AG04450 (cell line): ENCODE measurements around the gene BCAR3. TPM values are rescaled to one million over a fixed set of nuclear protein-coding genes. Genes with fewer than 3 reads are reported as not detected.

Source experiments
- CTCF ChIA-PET: fragments of 300-600, 350-600 bp; formaldehyde crosslinking; extraction: SDS; loops from one replicate; lab custom pipeline; 2022; ENCODE audit warnings: antibody characterized with exemption, inconsistent platforms; lab: Charles Lee
- POLR2A ChIA-PET: fragments of 350-600 bp; formaldehyde crosslinking; extraction: SDS; loops from one replicate; lab custom pipeline; 2021; ENCODE audit warnings: antibody characterized with exemption, inconsistent platforms; lab: Yijun Ruan, JAX
- DNase-seq: peaks from one replicate; pipeline ENCODE4 v3.0.0-alpha.2; 2011; ENCODE audit warnings: low read depth, low spot score
- H3K27ac ChIP-seq: one replicate; pipeline ENCODE4 v1.5.1; 2012; ENCODE audit warnings: low read depth, low read length, control low read depth
- H3K27me3 ChIP-seq: one replicate; pipeline ENCODE4 v1.6.0; 2012; ENCODE audit warnings: low read length; ENCODE audit not compliant: control insufficient read depth, insufficient read depth
- H3K4me3 ChIP-seq: 2 replicates; pipeline ENCODE4 v1.5.1; 2011; ENCODE audit warnings: mild to moderate bottlenecking, low read depth, low read length, control low read depth
- H3K9me3 ChIP-seq: 2 replicates; pipeline ENCODE4 v1.5.1; 2012; ENCODE audit warnings: low read length; ENCODE audit not compliant: control insufficient read depth, insufficient read depth
- polyA plus RNA-seq: library from polyadenylated mRNA; depleted of rRNA; stranded (reverse); fragments of >200 nt; gene quantifications from 2 replicates; pipeline ENCODE4 v1.2.3, GENCODE V29; 2011
- TF ChIP-seq, protein P1 (sequence below): IDR thresholded peaks from 2 replicates; pipeline ENCODE4 v1.5.1; 2011; ENCODE audit warnings: low read depth, low read length, control low read depth, inconsistent platforms

The BCAR3 gene
- polyA plus RNA-seq, 1 experiment: 20.6 TPM

DNA sequence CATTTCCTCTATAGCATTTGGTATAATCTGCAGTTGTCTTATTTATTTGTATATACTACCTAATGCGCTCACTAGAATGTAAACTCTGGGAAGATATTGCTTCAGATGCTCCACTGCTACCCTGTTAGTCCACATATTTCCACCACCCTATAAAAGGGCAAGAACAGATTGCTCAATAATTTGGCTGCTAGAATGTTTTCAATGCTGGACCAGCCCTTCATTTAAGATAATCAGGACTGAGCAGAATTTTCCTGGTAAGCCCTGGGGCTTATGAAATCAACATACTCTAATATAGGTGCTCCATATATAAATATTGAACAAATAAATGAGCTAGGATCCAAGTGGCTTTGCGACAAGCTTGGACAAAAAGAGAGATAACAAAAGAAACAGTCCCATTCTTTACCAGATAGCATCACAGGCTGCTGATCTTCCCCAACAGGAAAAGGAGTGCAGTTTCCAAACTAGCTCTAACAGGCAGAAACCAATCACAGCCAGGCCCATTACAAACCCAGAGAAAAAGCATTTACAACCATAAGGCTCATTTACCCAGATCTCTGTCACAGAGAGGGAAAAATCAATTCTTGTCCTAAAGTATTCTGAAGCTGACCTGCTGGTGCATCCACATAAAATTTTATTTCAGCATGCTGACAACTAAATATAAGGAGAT is 8.3 kb downstream of the BCAR3 start:
- POLR2A ChIA-PET: no interaction called here

DNA sequence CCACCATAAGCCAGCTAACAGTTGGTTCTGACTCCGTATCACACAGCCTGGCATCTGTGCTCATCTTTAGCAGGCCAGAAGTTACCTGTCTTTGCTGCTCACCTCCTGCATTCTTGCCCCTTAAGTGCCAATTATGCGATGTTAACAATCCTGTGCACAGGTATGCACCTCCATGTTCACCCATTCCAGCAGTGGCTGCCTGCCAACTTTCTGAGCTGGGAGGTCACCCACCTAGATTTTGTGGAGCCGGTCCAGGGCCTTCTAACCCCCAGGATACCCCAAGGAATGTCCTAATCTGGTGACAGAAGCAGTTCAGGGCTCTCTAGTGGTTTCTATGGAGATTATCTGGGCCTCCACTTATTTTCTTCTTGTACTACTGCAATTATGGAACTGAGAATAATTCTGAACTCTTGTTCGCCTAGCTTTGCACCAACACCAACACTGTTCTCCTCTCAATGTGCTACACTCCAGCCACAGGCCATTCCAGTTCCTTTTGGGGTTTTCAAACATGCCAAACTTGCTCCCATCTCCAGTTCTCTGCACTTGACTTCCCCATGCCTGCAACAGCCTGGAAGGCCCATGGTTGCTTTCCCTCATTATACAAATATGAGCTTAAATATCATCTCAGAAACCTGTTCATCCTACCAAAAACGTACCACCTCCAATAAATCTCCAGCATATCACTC is 9.0 kb downstream of the BCAR3 start:
- ChIA-PET CTCF (interaction anchor here (1.3 to 4.7 kb wide), 6 partner anchors 8 to 171 kb away, joined by 3 to 31 read pairs (median 8); partner anchors contain the start of gene BCAR3), POLR2A (interaction anchor here (0.6 to 1.2 kb wide), 2 partner anchors 9 to 41 kb away, joined by 4 to 5 read pairs; partner anchors contain the start of gene BCAR3)
- DNase-seq: no peak
- TF ChIP-seq, protein P1, sequence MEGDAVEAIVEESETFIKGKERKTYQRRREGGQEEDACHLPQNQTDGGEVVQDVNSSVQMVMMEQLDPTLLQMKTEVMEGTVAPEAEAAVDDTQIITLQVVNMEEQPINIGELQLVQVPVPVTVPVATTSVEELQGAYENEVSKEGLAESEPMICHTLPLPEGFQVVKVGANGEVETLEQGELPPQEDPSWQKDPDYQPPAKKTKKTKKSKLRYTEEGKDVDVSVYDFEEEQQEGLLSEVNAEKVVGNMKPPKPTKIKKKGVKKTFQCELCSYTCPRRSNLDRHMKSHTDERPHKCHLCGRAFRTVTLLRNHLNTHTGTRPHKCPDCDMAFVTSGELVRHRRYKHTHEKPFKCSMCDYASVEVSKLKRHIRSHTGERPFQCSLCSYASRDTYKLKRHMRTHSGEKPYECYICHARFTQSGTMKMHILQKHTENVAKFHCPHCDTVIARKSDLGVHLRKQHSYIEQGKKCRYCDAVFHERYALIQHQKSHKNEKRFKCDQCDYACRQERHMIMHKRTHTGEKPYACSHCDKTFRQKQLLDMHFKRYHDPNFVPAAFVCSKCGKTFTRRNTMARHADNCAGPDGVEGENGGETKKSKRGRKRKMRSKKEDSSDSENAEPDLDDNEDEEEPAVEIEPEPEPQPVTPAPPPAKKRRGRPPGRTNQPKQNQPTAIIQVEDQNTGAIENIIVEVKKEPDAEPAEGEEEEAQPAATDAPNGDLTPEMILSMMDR: no peak
- no peaks in the 10 kb centered on the region for H3K9me3 ChIP-seq
- H3K27ac ChIP-seq: peak overlapping the region; percentile 42
- H3K4me3 ChIP-seq: no peak overlapping the region
- no peaks in the 10 kb centered on the region for H3K27me3 ChIP-seq

More for the DNA sequence above, 8.3 kb downstream of the BCAR3 start:
- CTCF ChIA-PET: interaction anchor here (1.3 to 4.7 kb wide), 5 partner anchors 43 to 171 kb away, joined by 3 to 31 read pairs (median 8); no protein-coding TSS in a partner anchor
- H3K9me3 ChIP-seq: no peaks in the 10 kb centered on the region
- no peak overlapping the region for H3K27ac ChIP-seq
- no peak overlapping the region for H3K4me3 ChIP-seq
- TF ChIP-seq, protein P1: no peak
- H3K27me3 ChIP-seq: no peaks in the 10 kb centered on the region
- no peak for DNase-seq

DNA sequence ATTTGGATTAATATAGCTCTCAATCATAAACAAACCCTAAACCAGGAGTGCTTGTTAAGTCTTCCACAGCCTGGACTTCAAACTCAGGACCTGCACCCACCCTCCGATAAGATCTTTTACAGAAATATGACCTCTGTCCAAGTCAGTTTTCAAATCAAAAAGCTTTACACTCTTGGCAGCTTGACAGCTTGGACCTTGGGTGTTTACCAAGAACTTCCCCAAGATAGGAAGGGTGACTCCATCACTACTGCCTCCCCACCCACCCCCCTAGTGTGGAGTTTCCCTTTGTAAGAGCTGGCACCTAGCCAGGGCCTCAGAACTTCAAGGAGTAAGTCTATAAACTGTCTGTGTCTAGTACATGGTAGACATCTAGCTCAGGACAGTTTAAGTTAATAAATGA is 9.6 kb downstream of the BCAR3 start:
- CTCF ChIA-PET: interaction anchor here (1.3 to 4.7 kb wide), 5 partner anchors 9 to 172 kb away, joined by 6 to 31 read pairs (median 10); partner anchors contain the start of gene BCAR3
- no peak overlapping the region for H3K4me3 ChIP-seq
- DNase-seq: no peak
- TF ChIP-seq, protein P1: no peak
- H3K27ac ChIP-seq: peak overlapping the region; percentile 42
- no peaks in the 10 kb centered on the region for H3K9me3 ChIP-seq
- POLR2A ChIA-PET: interaction anchor here (0.6 to 1.2 kb wide), 2 partner anchors 9 to 41 kb away, joined by 4 to 5 read pairs; partner anchors contain the start of gene BCAR3
- no peaks in the 10 kb centered on the region for H3K27me3 ChIP-seq

DNA sequence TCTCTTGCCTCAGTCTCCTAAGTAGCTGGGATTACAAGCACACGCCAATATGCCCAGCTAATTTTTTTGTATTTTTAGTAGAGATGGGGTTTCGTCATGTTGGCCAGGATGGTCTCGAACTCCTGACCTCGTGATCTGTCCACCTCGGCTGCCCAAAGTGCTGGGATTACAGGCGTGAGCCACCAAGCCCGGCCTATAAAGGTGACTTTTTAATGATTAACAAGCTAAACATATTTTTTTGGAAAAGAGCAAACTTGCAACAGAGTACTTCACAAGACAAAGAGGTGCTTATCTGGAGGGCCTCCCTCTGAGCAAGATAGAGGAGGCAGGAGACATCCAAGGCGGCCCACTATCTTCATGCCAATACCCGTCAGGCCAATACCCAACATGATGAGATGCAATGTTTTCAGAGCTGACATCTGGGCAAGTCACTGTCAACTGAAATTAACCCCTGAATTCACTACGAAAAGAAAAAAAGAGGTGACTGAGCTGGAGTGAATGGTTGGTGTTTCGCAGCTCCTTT is 10.5 kb downstream of the BCAR3 start:
- ChIA-PET POLR2A (interaction anchor here (0.7 to 1.2 kb wide), 2 partner anchors 10 to 112 kb away, joined by 3 to 5 read pairs; partner anchors contain the start of gene BCAR3), CTCF (interaction anchor here (1.3 to 4.7 kb wide), 6 partner anchors 10 to 173 kb away, joined by 3 to 31 read pairs (median 8); partner anchors contain the start of gene BCAR3)
- DNase-seq: no peak
- Histone ChIP-seq H3K9me3 (no peaks in the 10 kb centered on the region), H3K27ac (no peak overlapping the region), H3K4me3 (no peak overlapping the region), H3K27me3 (no peaks in the 10 kb centered on the region)
- TF ChIP-seq, protein P1: no peak
